ENCODE results near the gene LRRC47.

GRCh38 chr1:3745590-3746381, 50.5 kb downstream of the LRRC47 start:
- TF ChIP-seq CTCF (IDR thresholded peaks at IDR 0.05) (no peak), ZFX (IDR thresholded peaks at IDR 0.05; ENCODE audit: borderline replicate concordance) (no peak)

All from 22Rv1 (cell line).